Amygdala (tissue), 56 donors: ENCODE results near the gene DNAJC1.

ENCODE experiments used
- DNase-seq, 56 donors: peaks; one replicate each; lab custom pipeline; 2025; lab: John Stamatoyannopoulos, UW

DNAJC1 gene

GRCh38 chr10:21797533-21797932, 206.0 kb downstream of the DNAJC1 start:
- no peak for DNase-seq

- DNase-seq: no peak
Measured at GRCh38 chr10:21791276-21791675, 212.3 kb downstream of the DNAJC1 start.

DNA sequence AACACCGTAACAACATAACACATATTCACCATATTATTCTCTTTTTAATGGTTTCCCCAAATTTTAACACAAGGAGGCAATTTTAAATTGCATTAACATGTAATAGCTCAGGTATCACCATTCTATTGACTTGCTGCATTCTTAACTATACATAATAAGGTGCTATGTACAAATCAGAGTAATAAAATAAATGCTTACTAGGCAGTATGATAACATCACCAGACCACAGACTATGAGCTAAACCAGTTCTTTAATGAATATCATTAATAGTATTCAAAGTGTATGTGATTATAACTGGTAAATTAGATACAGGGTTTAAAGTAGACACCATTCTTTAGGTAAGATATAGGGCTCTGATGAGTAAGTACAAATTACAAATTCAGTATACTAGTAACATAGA, 226.6 kb downstream of the DNAJC1 start:
- DNase-seq: no peak

GRCh38 chr10:21771219-21771618, 232.3 kb downstream of the DNAJC1 start:
- no peak for DNase-seq

- no peak for DNase-seq
Measured at GRCh38 chr10:21769041-21769440, 234.5 kb downstream of the DNAJC1 start.

DNA sequence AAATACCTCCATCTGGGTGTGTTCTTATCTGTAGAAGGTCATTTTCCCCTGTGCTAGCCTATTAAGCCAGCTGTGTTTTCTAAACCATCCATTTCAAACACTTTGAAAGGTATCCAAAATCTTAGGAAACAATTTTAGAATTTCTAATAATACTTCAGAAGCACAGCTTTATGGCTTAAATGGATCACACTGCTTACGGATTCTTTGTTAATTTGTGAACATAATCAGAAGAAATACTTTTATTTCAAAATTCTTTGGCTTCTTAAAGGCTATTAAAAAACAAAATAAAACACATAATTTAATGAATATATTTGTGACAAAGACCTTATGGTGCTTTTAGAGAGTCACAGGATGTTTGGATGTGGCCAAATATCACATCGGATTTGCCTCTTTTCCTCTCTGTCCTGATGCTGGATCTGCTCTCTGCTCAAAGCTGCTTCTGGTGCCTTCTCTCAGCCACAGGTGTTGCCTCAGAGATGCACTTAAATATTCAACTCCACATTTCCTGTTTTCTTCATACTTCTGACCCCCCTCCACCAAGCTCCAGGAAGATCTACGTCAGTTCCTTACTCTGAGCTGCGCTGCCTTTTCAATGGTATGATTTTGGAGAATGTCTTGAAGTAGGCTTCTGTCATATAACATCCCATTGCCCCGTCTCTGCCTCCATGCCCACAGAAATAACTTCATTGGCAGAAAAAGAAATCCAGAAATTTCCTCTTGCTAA, 238.9 kb downstream of the DNAJC1 start:
- no peak for DNase-seq

DNA sequence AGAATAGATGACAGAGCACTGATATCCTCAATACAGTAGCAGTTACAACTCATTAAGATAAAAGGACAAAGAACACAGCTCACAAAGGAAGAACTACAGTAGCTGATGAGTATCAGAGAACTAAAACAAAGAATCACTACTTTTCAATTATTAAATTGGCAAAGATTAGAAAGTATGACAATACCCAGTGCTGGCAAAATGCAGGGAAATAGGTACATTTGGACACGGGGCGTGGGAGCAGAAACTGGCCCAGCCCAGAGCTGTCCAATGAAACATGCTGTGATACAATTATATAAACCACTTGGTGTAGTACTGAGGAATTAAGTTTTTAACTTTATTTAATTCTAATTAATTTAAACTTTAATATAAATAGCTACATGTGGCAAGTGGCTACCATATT, 243.2 kb downstream of the DNAJC1 start:
- DNase-seq: no peak

- no peak for DNase-seq
Measured at GRCh38 chr10:21759232-21759631, 244.3 kb downstream of the DNAJC1 start.

DNA sequence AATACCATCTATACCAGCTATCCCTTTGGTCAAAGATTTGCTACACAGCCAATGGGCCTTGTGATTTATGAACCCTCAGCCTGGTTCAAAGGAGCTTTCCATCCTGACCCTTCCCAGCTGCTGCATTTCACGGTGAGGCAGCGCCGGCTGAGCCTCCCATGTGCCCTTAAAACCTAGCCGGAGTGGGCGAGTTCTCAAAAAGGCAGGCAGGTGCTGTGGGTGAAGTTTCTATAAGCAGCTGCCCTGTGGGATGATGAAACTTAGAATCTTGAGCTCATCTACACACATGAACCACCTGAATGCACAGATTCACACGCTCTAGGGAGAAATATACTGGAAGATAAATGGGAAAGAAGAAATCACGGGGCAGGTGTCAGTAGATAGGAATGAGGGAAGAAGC, 244.8 kb downstream of the DNAJC1 start:
- DNase-seq: no peak

DNA sequence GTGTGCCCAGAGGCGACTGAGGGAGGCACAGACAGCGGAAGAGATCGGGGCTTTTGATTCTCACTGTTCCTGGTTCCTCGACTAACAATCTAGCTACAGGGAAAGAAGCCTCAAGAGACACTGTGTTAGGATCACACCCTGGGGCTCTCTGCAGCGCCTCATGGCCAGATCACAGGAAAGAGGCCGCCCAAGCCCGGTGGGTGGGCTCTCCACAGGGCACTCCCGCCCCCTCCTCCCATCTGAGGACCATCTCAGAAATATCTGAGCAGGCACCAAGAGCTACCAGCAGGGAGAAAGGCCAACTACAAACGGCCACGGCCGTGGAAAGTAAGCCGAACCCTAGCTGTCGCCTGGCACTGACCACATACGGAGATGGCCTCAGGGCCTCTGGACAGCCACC, 245.3 kb downstream of the DNAJC1 start:
- no peak for DNase-seq

DNA sequence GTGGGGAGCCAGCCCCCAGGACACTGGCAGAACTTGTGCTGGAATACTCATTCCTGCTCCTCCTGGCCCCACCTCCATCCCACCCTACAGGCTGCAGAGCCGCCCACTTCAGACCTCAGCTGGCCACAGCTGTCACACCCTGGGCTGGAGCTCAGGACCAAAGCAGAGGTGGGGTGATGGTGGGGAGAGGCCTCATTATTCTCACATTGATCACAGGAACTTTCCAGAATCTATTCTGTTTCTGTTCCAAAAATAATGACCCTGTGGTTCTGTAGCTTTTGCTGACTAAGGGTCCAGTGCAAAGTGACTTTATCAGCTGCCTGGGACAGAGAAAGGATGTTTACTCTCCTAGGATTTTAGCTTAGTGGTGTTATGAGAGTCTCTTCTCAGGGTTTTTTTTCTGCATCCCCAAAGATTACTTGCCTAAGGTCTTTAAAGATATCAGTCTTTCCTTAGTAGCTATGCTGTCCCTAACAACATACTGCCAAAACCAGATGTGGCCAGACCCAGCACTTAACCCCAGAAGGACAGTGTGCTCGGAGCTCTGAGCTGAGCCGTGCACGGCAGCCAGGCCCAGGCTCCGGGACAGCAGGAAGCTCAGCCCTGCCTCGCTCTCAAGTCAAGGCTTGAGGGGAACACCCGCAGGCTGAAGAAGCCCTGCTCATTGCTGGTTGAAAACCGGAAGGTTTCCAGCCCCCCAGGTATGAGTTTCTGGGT, 246.2 kb downstream of the DNAJC1 start:
- DNase-seq: no peak

DNA sequence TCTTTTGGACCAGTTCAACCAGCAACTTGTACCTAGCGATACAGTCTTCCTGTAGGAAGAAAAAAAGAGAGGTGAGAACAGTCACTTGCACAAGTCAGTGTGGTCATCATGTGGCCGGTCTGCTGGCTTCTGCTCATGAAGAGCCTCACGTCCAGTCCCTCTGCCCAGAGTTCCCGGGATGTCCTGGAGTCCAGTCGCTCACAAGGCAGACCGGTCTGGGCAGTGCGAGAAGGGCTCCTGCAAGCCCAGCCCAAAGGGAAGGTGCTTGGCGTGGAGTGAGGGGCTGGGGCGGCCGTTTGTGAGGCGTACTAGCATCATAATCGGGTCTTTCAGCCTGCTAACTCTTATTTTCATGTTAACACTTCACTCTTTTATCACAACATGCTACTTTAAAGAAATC, 246.8 kb downstream of the DNAJC1 start:
- DNase-seq: no peak

DNA sequence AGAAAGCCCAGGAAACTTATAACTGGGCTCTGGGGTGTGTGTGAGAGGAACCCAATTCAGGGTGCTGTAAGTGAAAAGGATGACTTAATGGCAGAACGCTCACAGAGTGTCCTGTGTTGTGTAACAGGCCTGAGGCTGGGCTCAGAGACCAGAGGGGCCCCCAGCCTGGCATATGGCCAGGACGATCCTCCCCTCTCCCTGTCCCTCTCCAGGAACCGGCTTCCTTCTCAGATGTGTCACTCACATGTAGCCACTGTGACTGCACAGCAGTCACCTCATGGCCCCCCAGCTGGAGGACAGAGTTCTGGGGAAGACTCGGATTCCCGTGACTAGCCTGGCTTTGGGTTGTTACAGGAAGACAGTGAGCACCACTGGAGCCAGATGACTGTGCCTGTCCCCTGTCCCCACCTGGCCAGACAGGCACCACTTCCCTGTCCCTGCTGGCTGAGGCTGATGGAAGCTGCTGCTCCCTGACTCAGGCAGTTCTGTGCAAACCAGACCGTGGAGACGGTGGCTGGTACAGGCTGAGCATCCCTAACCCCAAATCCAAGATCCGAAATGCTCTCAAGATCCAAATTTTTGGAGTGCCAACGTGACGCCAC, 249.0 kb downstream of the DNAJC1 start:
- no peak for DNase-seq

DNA sequence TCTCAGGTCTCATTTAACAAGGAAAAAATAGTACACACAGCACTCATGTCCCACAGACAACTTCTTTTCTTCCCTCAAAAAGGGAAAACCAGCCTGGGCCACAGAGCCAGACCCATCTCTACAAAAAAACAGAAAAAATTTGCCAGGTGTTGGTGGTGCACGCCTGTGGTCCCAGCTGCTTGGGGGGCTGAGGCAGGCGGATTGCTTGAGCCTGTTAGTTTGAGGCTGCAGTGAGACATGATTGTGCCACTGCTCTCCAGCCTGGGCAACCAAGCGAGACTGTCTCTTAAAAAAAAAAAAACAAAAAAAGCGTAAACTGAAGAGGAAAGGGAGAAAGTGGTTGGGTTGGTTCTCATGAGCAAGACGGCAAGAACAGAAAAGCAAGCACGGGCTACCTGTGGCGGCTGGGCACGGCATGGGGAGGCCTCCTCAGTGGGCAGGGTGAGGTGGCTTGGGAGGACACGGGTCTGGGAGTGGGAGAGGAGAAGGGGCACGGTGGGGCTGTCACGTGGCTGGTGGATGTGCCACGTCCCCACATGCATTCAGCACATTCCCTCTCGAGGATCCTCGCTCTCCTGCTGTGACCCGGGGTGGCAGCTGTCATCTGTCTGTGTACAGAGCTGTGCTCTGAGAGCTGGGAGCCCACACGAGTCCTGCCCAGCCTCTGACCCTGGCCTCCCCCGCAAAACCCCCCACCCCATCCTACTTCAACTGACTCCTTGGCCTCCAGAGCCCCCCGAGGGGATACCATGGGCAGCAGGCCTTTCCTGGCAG, 249.8 kb downstream of the DNAJC1 start:
- no peak for DNase-seq

GRCh38 chr10:21751341-21752310, 251.9 kb downstream of the DNAJC1 start:
- DNase-seq: no peak

DNA sequence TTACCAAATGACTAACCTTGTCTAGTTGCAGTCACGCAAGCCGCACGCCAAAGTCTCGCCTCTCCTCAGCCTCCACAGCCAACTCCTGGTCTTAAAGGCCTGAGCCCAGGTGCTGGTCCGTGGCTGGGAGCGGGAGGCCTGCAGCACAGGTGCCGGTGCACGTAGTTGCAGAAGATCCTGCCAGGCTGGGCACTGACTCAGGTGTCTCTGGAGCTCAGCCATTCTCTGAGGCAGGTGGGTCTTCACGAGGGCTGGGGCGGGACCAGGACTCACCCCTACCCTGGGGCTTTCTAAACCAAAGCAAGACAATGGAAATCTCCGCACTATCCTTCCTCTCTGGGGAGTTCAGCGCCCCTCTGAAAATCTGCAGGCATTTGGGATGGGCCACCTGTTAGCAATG, 253.1 kb downstream of the DNAJC1 start:
- no peak for DNase-seq

- DNase-seq: no peak
Measured at GRCh38 chr10:21749788-21750187, 253.7 kb downstream of the DNAJC1 start.

GRCh38 chr10:21747809-21748208, 255.7 kb downstream of the DNAJC1 start:
- DNase-seq: no peak

DNA sequence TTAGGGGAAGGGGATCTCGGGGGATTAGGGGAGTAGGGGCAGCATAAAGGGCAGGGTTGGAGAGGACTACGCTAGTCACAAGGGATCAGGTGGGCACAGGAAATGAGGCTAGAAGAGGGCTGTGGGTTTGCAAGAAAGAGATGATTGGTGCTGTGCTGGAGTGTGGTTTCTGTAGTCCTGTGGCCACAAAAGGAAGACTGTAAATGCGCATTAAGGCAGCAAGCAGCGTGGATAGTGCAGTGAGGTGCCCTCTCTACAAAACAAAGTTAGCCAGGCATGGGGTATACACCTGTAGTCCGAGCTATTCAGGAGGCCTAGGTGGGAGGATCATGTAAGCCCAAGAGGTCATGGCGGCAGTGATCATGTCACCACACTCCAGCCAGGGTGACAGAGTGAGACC, 257.4 kb downstream of the DNAJC1 start:
- no peak for DNase-seq

GRCh38 chr10:21744223-21744622, 259.3 kb downstream of the DNAJC1 start:
- no peak for DNase-seq
